ENCODE results near the gene DCTPP1. TPM values are rescaled to one million over a fixed set of nuclear protein-coding genes. Genes with fewer than 3 reads are reported as not detected.

Gene DCTPP1
- total and polyA plus RNA-seq, 9 of the 15 experiments (the other 6 are each of a cell fraction or from before 2014, with no cell fraction given): 45.0 to 132 (median 80.6) TPM

GRCh38 chr16:30446203-30446595, 16.4 kb upstream of the DCTPP1 start:
- Histone ChIP-seq H3K9ac (ENCODE audit: insufficient read depth in 1 of 2, low read depth in 2 of 2, low read length in 2 of 2) (peak overlapping the region; percentile 93 to 97; a peak in 3 of 4 replicates), H3K9me3 (replicated peaks; ENCODE audit: control insufficient read depth, insufficient read depth, low read depth, low read length) (no peaks in the 10 kb centered on the region), H3K27me3 (ENCODE audit: control insufficient read depth in 2 of 2, insufficient read depth in 2 of 2, low read length in 2 of 2) (no peaks in the 10 kb centered on the region), H3K4me3 (peak overlapping the region; percentile 82), H2AFZ (ENCODE audit: low read depth, low read length) (peak overlapping the region; percentile 98), H3K36me3 (ENCODE audit: control insufficient read depth, insufficient read depth, low read length) (peaks cover 23% of the 10 kb centered on the region), H4K20me1 (replicated peaks; ENCODE audit: control insufficient read depth, insufficient read depth, low read length) (0 out of 2 replicates have a peak, but pooled peaks cover 7% of the 10 kb centered on the region), H3K27ac (ENCODE audit: extremely low read depth, low read depth, low read length) (peak overlapping the region; percentile 96), H3K9me1 (ENCODE audit: control insufficient read depth, insufficient read depth, low read length) (no peaks in the 10 kb centered on the region), H3K4me2 (ENCODE audit: insufficient read depth, low read length) (peak overlapping the region; percentile 100), H3K79me2 (ENCODE audit: control insufficient read depth, insufficient read depth, low read length) (peaks cover 33% of the 10 kb centered on the region), H3K4me1 (replicated peaks in 1 of 2; ENCODE audit: control insufficient read depth in 2 of 2, insufficient read depth in 2 of 2, low read length in 2 of 2) (peaks cover 6 to 13% of the 10 kb centered on the region in 2 experiments; a peak in 3 of 5 replicates)
- ATAC-seq (no peak), DNase-seq (ENCODE audit: extremely low read depth in 1 of 4, low spot score in 3 of 4) (no peak), FAIRE-seq (peak; percentile 15)
- ChIA-PET POLR2A (interaction anchor here (0.8 to 2.2 kb wide), 7 partner anchors 11 to 162 kb away, joined by 3 to 7 read pairs (median 4); no protein-coding TSS in a partner anchor), CTCF (ENCODE audit: low intra/inter-chr PET ratio) (interaction anchor here (0.5 to 0.8 kb wide), 2 partner anchors 98 to 184 kb away, joined by 3 read pairs; no protein-coding TSS in a partner anchor)
- BruUV-seq (replicated peaks): TSS peak; percentile 89
- intact Hi-C loops (cut with micrococcal nuclease): loop anchor here (2.0 kb wide), 1 partner anchor 89 kb away; the partner anchor contains the start of gene ZNF747
- WGBS (ENCODE audit: insufficient coverage, low coverage, missing lambda C conversion rate): 85% methylated on average over 10 of the region's 10 CpGs
- in situ Hi-C loops (cut with MboI): no loop called here
- TF ChIP-seq ZNF146 (CRISPR knock-in tag; IDR thresholded peaks at IDR 0.05; ENCODE audit: unreplicated experiment): no peak
- TF ChIP-seq U2AF2 (optimal IDR thresholded peaks at IDR 0.05; ENCODE audit: low read depth, low read length): no peak
- peak; percentile 69; the same call in 1 of the 2 replicates for TF ChIP-seq ZNF76 (CRISPR knock-in tag; IDR thresholded peaks at IDR 0.05; ENCODE audit: borderline replicate concordance)
- TF ChIP-seq ZNF780A (CRISPR knock-in tag; IDR thresholded peaks at IDR 0.05): no peak
- TF ChIP-seq NR2C2 (CRISPR knock-in tag; IDR thresholded peaks at IDR 0.05): no peak
- peak; percentile 20; the same call in 1 of the 2 replicates for TF ChIP-seq NR2C2 (tag; IDR thresholded peaks at IDR 0.05)
- TF ChIP-seq MAZ (CRISPR knock-in tag; conservative IDR thresholded peaks at IDR 0.05 in 1 of 2, IDR thresholded peaks at IDR 0.05 in 1 of 2): no peak
- TF ChIP-seq MLLT1 (IDR thresholded peaks at IDR 0.05): peak in 1 of 2 experiments; percentile 91; a peak in 2 of 4 replicates
- TF ChIP-seq ZNF584 (CRISPR knock-in tag; IDR thresholded peaks at IDR 0.05; ENCODE audit: low read depth): 0 out of 2 replicates have a peak, but pooled peaks have one; percentile 4
- TF ChIP-seq CEBPB (tag; IDR thresholded peaks at IDR 0.05): peak; percentile 17
- peak in 1 of 2 experiments; percentile 16 for TF ChIP-seq AFF1 (IDR thresholded peaks at IDR 0.05; ENCODE audit: low read depth in 1 of 2, partially characterized antibody in 2 of 2)
- TF ChIP-seq MYBL2 (IDR thresholded peaks at IDR 0.05; ENCODE audit: low read depth): 0 out of 2 replicates have a peak, but pooled peaks have one; percentile 5
- no peak for TF ChIP-seq MYBL2 (CRISPR knock-in tag; IDR thresholded peaks at IDR 0.05; ENCODE audit: borderline replicate concordance)
- no peak for TF ChIP-seq CEBPG (CRISPR knock-in tag; IDR thresholded peaks at IDR 0.05)
- 0 out of 4 replicates have a peak, but pooled peaks of 1 of the 2 experiments have one; percentile 30 for TF ChIP-seq CEBPG (tag; conservative IDR thresholded peaks at IDR 0.05 in 1 of 2, IDR thresholded peaks at IDR 0.05 in 1 of 2)
- no peak for TF ChIP-seq ZNF354B (CRISPR knock-in tag; IDR thresholded peaks at IDR 0.05)
- peak; percentile 2; the same call in 1 of the 2 replicates for TF ChIP-seq ZNF589 (CRISPR knock-in tag; IDR thresholded peaks at IDR 0.05; ENCODE audit: low read depth)
- no peak for TF ChIP-seq ZKSCAN3 (CRISPR knock-in tag; IDR thresholded peaks at IDR 0.05)

All from K562 (cell line).